PC-3 (cell line): Measurements from ENCODE around the gene CYP2C18. TPM values are rescaled to one million over a fixed set of nuclear protein-coding genes. Genes with fewer than 3 reads are reported as not detected.

ENCODE experiments used
- ATAC-seq: fragments of 200-7000 bp; cut with Tn5 transposase; 2 replicates; pipeline ENCODE4 v1.9.1; 2020; ENCODE audit warnings: mild to moderate bottlenecking, moderate library complexity
- BruUV-seq: library from RNA; stranded (reverse); fragments of 400-500 nt; replicated peaks from 2 replicates; lab custom pipeline; 2021; lab: Mats Ljungman, UMichigan
- CTCF ChIA-PET: fragments of 300-600 bp; sonication (Branson Sonifier 250); formaldehyde crosslinking; loops from one replicate; lab custom pipeline; 2022; ENCODE audit warnings: antibody characterized with exemption; lab: Charles Lee
- POLR2A ChIA-PET: fragments of 300-600 bp; sonication (Branson Sonifier 250); formaldehyde crosslinking; loops from one replicate; lab custom pipeline; 2022; ENCODE audit warnings: antibody characterized with exemption; ENCODE audit not compliant: unreplicated experiment; lab: Charles Lee
- DNase-seq: peaks from one replicate; pipeline ENCODE4 v3.0.0-alpha.2; 2015
- H2AFZ ChIP-seq: fragments of 300-600 bp; sonication (generic); 2 replicates; pipeline ENCODE4 v1.6.0; 2016; ENCODE audit warnings: antibody characterized with exemption, low read length
- H3F3A ChIP-seq: fragments of 300-600 bp; sonication (generic); one replicate; pipeline ENCODE4 v1.6.0; 2017; ENCODE audit warnings: antibody characterized with exemption, low read length, control low read depth, mild to moderate bottlenecking; ENCODE audit not compliant: unreplicated experiment
- H3K27ac ChIP-seq: fragments of 300-600 bp; sonication (generic); 2 replicates; pipeline ENCODE4 v1.5.1; 2016; ENCODE audit warnings: mild to moderate bottlenecking, low read length
- H3K27me3 ChIP-seq: fragments of 300-600 bp; sonication (generic); 2 replicates; pipeline ENCODE4 v1.6.1; 2016; ENCODE audit warnings: low read length, mixed read lengths
- H3K36me3 ChIP-seq: fragments of 300-600 bp; sonication (generic); 2 replicates; pipeline ENCODE4 v1.6.1; 2016; ENCODE audit warnings: low read depth, mixed run types, low read length, mixed read lengths
- H3K4me1 ChIP-seq: fragments of 300-600 bp; sonication (generic); 2 replicates; pipeline ENCODE4 v1.5.1; 2016; ENCODE audit warnings: low read length; ENCODE audit not compliant: insufficient read depth
- H3K4me2 ChIP-seq: fragments of 300-600 bp; sonication (generic); 2 replicates; pipeline ENCODE4 v1.6.0; 2016; ENCODE audit warnings: low read length
- H3K4me3 ChIP-seq: fragments of 300-600 bp; sonication (generic); 2 replicates; pipeline ENCODE4 v1.5.1; 2016; ENCODE audit warnings: mild to moderate bottlenecking, low read length, mixed read lengths
- H3K79me2 ChIP-seq: fragments of 300-600 bp; sonication (generic); 2 replicates; pipeline ENCODE4 v1.6.1; 2017; ENCODE audit warnings: low read length, mixed read lengths
- H3K9ac ChIP-seq: fragments of 300-600 bp; sonication (generic); 2 replicates; pipeline ENCODE4 v1.6.0; 2016; ENCODE audit warnings: mild to moderate bottlenecking, low read length
- H3K9me2 ChIP-seq: fragments of 300-600 bp; sonication (generic); replicated peaks from 2 replicates; pipeline ENCODE4 v1.6.1; 2016; ENCODE audit warnings: mixed run types, low read length, mixed read lengths
- H3K9me3 ChIP-seq: fragments of 300-600 bp; sonication (generic); 2 replicates; pipeline ENCODE4 v1.6.1; 2016; ENCODE audit warnings: low read length, mixed read lengths
- H4K20me1 ChIP-seq: fragments of 300-600 bp; sonication (generic); 2 replicates; pipeline ENCODE4 v1.6.1; 2016; ENCODE audit warnings: low read length, mixed read lengths
- EZH2 ChIP-seq: fragments of 300-600 bp; sonication (generic); IDR thresholded peaks from one replicate; pipeline ENCODE4 v1.6.1; 2017; ENCODE audit warnings: antibody characterized with exemption, mild to moderate bottlenecking, low read length; ENCODE audit not compliant: unreplicated experiment
- EZH2phosphoT487 ChIP-seq: fragments of 300-600 bp; sonication (generic); IDR thresholded peaks from 2 replicates; pipeline ENCODE4 v1.6.1; 2018; ENCODE audit warnings: mild to moderate bottlenecking, antibody characterized with exemption, low read length, borderline replicate concordance
- intact Hi-C: fragments of 100-400 bp; cut with micrococcal nuclease; formaldehyde crosslinking; loops from 2 replicates; pipeline ENCODE4 v1.9.0; 2023
- total RNA-seq: library from RNA; depleted of rRNA; stranded (reverse); fragments of >200 nt; gene quantifications from 2 replicates; pipeline ENCODE4 v1.2.3, GENCODE V29; 2014
- TF ChIP-seq, protein P1 (sequence below): fragments of 300-600 bp; sonication (generic); conservative IDR thresholded peaks from 2 replicates; pipeline ENCODE4 v1.5.1; 2017; ENCODE audit warnings: antibody characterized with exemption, low read depth, mild to moderate bottlenecking, low read length

CYP2C18 gene
- total RNA-seq, 1 experiment from 2014 or later = not detected

DNA sequence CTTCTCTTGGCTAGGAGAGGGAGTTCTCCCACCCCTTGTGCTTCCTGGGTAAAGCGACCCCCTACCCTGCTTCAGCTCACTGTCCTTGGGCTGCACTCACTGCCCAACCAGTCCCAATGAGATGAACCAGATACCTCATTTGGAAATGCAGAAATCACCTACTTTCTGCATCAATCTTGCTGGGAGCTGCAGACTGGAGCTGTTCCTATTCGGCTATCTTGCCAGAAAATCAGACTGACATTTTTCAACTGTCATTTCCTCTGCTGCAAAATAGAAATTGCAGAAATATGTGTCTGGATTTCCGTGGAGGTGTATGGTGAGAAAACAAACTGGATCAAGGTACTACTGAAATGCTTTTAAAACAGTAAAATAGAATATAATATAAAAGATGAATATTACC, 43.0 kb upstream of the CYP2C18 start:
- no peak overlapping the region for H3K9ac ChIP-seq
- ATAC-seq = no peak
- H3K36me3 ChIP-seq = no peaks in the 10 kb centered on the region
- CTCF ChIA-PET = no interaction called here
- intact Hi-C loops = no loop called here
- POLR2A ChIA-PET = no interaction called here
- H4K20me1 ChIP-seq = no peaks in the 10 kb centered on the region
- H3K79me2 ChIP-seq = no peaks in the 10 kb centered on the region
- TF ChIP-seq, protein P1, sequence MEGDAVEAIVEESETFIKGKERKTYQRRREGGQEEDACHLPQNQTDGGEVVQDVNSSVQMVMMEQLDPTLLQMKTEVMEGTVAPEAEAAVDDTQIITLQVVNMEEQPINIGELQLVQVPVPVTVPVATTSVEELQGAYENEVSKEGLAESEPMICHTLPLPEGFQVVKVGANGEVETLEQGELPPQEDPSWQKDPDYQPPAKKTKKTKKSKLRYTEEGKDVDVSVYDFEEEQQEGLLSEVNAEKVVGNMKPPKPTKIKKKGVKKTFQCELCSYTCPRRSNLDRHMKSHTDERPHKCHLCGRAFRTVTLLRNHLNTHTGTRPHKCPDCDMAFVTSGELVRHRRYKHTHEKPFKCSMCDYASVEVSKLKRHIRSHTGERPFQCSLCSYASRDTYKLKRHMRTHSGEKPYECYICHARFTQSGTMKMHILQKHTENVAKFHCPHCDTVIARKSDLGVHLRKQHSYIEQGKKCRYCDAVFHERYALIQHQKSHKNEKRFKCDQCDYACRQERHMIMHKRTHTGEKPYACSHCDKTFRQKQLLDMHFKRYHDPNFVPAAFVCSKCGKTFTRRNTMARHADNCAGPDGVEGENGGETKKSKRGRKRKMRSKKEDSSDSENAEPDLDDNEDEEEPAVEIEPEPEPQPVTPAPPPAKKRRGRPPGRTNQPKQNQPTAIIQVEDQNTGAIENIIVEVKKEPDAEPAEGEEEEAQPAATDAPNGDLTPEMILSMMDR = no peak
- TF ChIP-seq EZH2 (no peak), EZH2phosphoT487 (no peak)
- no peak overlapping the region for H3K4me2 ChIP-seq
- no peaks in the 10 kb centered on the region for H3F3A ChIP-seq
- H3K4me3 ChIP-seq = no peak overlapping the region
- H3K9me3 ChIP-seq = no peaks in the 10 kb centered on the region
- no peak overlapping the region for H3K27ac ChIP-seq
- no TSS peak for BruUV-seq
- peaks cover 5% of the 10 kb centered on the region; the same call in 1 of the 2 replicates for H3K4me1 ChIP-seq
- no peaks in the 10 kb centered on the region for H3K9me2 ChIP-seq
- DNase-seq = no peak
- H3K27me3 ChIP-seq = peaks cover 9% of the 10 kb centered on the region; the same call in 1 of the 2 replicates
- H2AFZ ChIP-seq = no peak overlapping the region

DNA sequence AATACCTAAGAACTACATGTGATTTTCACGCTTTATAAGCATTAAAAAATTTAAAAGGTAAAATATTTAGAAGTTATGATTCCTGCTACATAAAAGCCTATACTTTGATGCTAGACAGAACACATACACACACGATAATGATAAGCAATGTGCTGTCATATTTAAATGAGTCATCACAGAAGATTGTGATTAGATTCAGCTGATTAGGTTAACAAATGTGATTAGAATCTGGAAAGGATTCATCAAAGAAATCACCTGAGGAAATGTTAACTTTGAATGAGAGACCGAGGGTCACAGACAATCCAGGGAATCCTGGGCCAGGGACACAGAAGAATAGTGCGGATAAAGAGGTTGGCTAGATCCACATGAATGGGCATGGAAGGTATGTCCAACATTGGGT, 42.0 kb upstream of the CYP2C18 start:
- BruUV-seq = no TSS peak
- Histone ChIP-seq H3K4me3 (no peak overlapping the region), H3K27me3 (peaks cover 11% of the 10 kb centered on the region; the same call in 1 of the 2 replicates), H3K9me3 (no peaks in the 10 kb centered on the region), H3K9ac (no peak overlapping the region), H3K79me2 (no peaks in the 10 kb centered on the region), H2AFZ (no peak overlapping the region), H3K4me2 (no peak overlapping the region), H3F3A (no peaks in the 10 kb centered on the region), H3K4me1 (peaks cover 5% of the 10 kb centered on the region; the same call in 1 of the 2 replicates), H3K9me2 (no peaks in the 10 kb centered on the region), H4K20me1 (no peaks in the 10 kb centered on the region), H3K27ac (no peak overlapping the region), H3K36me3 (no peaks in the 10 kb centered on the region)
- intact Hi-C loops = no loop called here
- ATAC-seq (no peak), DNase-seq (no peak)
- ChIA-PET CTCF (no interaction called here), POLR2A (no interaction called here)
- TF ChIP-seq EZH2phosphoT487 (no peak), EZH2 (no peak)
- TF ChIP-seq, protein P1 = no peak

DNA sequence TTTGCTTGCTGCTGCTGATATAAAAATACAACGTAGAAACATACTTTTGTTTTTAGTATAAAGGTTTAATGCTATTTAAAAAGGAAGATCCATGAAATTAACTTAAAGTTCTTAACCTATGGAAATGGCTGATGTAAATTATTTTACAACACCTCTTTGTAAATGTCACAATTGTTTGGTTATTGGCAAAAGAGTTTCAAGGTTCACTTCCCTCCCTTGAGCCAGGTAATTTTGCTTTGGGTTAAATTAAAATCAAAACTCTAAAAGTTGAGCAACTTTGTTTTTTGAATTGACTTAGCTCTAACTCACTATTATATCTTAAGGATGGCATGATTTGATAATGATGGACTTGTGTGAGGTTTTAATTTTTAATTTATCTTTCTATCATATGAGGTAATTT, 39.2 kb upstream of the CYP2C18 start:
- Histone ChIP-seq H3K27me3 (peaks cover 15% of the 10 kb centered on the region; the same call in 1 of the 2 replicates), H3K9me2 (no peaks in the 10 kb centered on the region), H3K9ac (no peak overlapping the region), H4K20me1 (no peaks in the 10 kb centered on the region), H3K4me3 (no peak overlapping the region), H3K27ac (no peak overlapping the region), H3K4me2 (no peak overlapping the region), H3K79me2 (no peaks in the 10 kb centered on the region), H3F3A (no peaks in the 10 kb centered on the region), H3K9me3 (no peaks in the 10 kb centered on the region), H3K4me1 (peaks cover 5% of the 10 kb centered on the region; the same call in 1 of the 2 replicates), H2AFZ (no peak overlapping the region), H3K36me3 (no peaks in the 10 kb centered on the region)
- ChIA-PET POLR2A (no interaction called here), CTCF (no interaction called here)
- TF ChIP-seq, protein P1 = no peak
- TF ChIP-seq EZH2 (no peak), EZH2phosphoT487 (no peak)
- BruUV-seq = no TSS peak
- no peak for DNase-seq
- intact Hi-C loops = no loop called here
- no peak for ATAC-seq
